WTC11 (cell line): Measurements from ENCODE around the gene PIK3IP1. TPM values are rescaled to one million over a fixed set of nuclear protein-coding genes. Genes with fewer than 3 reads are reported as not detected.

Experiments used
- ATAC-seq: fragments of 200-7000 bp; cut with Tn5 transposase; 2 replicates; pipeline ENCODE4 v1.10.0; 2021; ENCODE audit warnings: mild to moderate bottlenecking, moderate library complexity
- CTCF ChIA-PET: fragments of 300-600 bp; sonication (Branson Sonifier 250); formaldehyde crosslinking; loops from one replicate; lab custom pipeline; 2021; ENCODE audit warnings: antibody characterized with exemption; lab: Charles Lee
- POLR2A ChIA-PET: fragments of 350-600 bp; sonication (Branson Sonifier 250); formaldehyde crosslinking; loops from one replicate; lab custom pipeline; 2021; ENCODE audit warnings: antibody characterized with exemption; lab: Charles Lee
- DNase-seq: peaks from one replicate; pipeline ENCODE4 v3.0.0; 2021; ENCODE audit warnings: low spot score
- H3K27ac Mint-ChIP-seq: 2 replicates; pipeline ENCODE4 v1.8.0; 2021; ENCODE audit warnings: mixed read lengths
- H3K27me3 Mint-ChIP-seq: 2 replicates; pipeline ENCODE4 v1.8.0; 2021; ENCODE audit warnings: low read depth, mild to moderate bottlenecking, moderate library complexity, mixed read lengths
- H3K36me3 Mint-ChIP-seq: 2 replicates; pipeline ENCODE4 v1.8.0; 2021; ENCODE audit warnings: mixed read lengths
- H3K4me1 Mint-ChIP-seq: 2 replicates; pipeline ENCODE4 v1.8.0; 2022; ENCODE audit warnings: mixed read lengths
- H3K4me3 Mint-ChIP-seq: 2 replicates; pipeline ENCODE4 v1.8.0; 2021; ENCODE audit warnings: mild to moderate bottlenecking, moderate library complexity, mixed read lengths
- H3K9me3 Mint-ChIP-seq: 2 replicates; pipeline ENCODE4 v1.8.0; 2021; ENCODE audit warnings: mixed read lengths
- ATF1 ChIP-seq: sonication (generic); formaldehyde crosslinking; IDR thresholded peaks from 2 replicates; pipeline ENCODE4 v1.8.1; 2023; ENCODE audit warnings: mild to moderate bottlenecking, moderate library complexity, missing genetic modification reagents
- E2F1 ChIP-seq: sonication (generic); formaldehyde crosslinking; IDR thresholded peaks from 2 replicates; pipeline ENCODE4 v1.8.0; 2022; ENCODE audit warnings: mild to moderate bottlenecking, missing genetic modification reagents
- FOXP4 ChIP-seq: sonication (generic); formaldehyde crosslinking; IDR thresholded peaks from 2 replicates; pipeline ENCODE4 v1.8.0; 2022; ENCODE audit warnings: mild to moderate bottlenecking, missing genetic modification reagents
- GTF2I ChIP-seq: fragments of 250-450 bp; sonication (Bioruptor Pico); conservative IDR thresholded peaks from 2 replicates; pipeline ENCODE4 v1.4.0; 2021; ENCODE audit warnings: mild to moderate bottlenecking
- TEAD4 ChIP-seq: sonication (generic); formaldehyde crosslinking; IDR thresholded peaks from 2 replicates; pipeline ENCODE4 v1.8.0; 2022; ENCODE audit warnings: mild to moderate bottlenecking, missing genetic modification reagents
- USF2 ChIP-seq: sonication (generic); formaldehyde crosslinking; IDR thresholded peaks from 2 replicates; pipeline ENCODE4 v1.8.1; 2023; ENCODE audit warnings: mild to moderate bottlenecking, missing genetic modification reagents, moderate library complexity
- ZNF121 ChIP-seq: sonication (generic); formaldehyde crosslinking; IDR thresholded peaks from 2 replicates; pipeline ENCODE4 v1.8.0; 2023; ENCODE audit warnings: missing genetic modification reagents
- ZNF281 ChIP-seq: sonication (generic); formaldehyde crosslinking; IDR thresholded peaks from 2 replicates; pipeline ENCODE4 v1.8.0; 2023; ENCODE audit warnings: mild to moderate bottlenecking, missing genetic modification reagents
- ZNF532 ChIP-seq: fragments of 250-450 bp; sonication (Bioruptor Pico); IDR thresholded peaks from 2 replicates; pipeline ENCODE4 v1.9.0; 2021; ENCODE audit warnings: mild to moderate bottlenecking, borderline replicate concordance
- total RNA-seq: library from RNA; stranded (reverse); gene quantifications from 3 replicates; pipeline ENCODE4 v1.2.3, GENCODE V29; 2021

Gene PIK3IP1
- total RNA-seq, 1 experiment from 2014 or later, result 2.0 TPM

GRCh38 chr22:31279821-31280505 is 12.3 kb downstream of the PIK3IP1 start:
- no peak overlapping the region for H3K4me3 Mint-ChIP-seq
- no peak for ATAC-seq
- H3K36me3 Mint-ChIP-seq, result peaks cover 12% of the 10 kb centered on the region
- no peak for TF ChIP-seq TEAD4 (CRISPR knock-in tag)
- TF ChIP-seq, all 79 proteins: peak for 0
- no peak for DNase-seq
- POLR2A ChIA-PET, result no interaction called here
- no peak overlapping the region for H3K27ac Mint-ChIP-seq
- H3K4me1 Mint-ChIP-seq, result peaks cover 11% of the 10 kb centered on the region
- no peaks in the 10 kb centered on the region for H3K27me3 Mint-ChIP-seq
- H3K9me3 Mint-ChIP-seq, result no peaks in the 10 kb centered on the region
- CTCF ChIA-PET, result interaction anchor here (0.9 to 7.3 kb wide), 2 partner anchors 9 to 33 kb away, joined by 4 to 57 read pairs; no protein-coding TSS in a partner anchor

- Mint-ChIP-seq H3K4me3 (no peak overlapping the region), H3K4me1 (peaks cover 4% of the 10 kb centered on the region; the same call in 1 of the 2 replicates), H3K27ac (no peak overlapping the region), H3K9me3 (no peaks in the 10 kb centered on the region), H3K27me3 (no peaks in the 10 kb centered on the region), H3K36me3 (peaks cover 19% of the 10 kb centered on the region)
- no peak for DNase-seq
- POLR2A ChIA-PET, result no interaction called here
- TF ChIP-seq USF2 (no peak), FOXP4 (CRISPR knock-in tag) (no peak), ZNF532 (no peak), ZNF121 (CRISPR knock-in tag) (no peak), ATF1 (CRISPR knock-in tag) (no peak), GTF2I (no peak), E2F1 (CRISPR knock-in tag) (no peak), ZNF281 (CRISPR knock-in tag) (no peak)
- CTCF ChIA-PET, result interaction anchor here (0.9 kb wide), 1 partner anchor 34 kb away, joined by 4 read pairs; no protein-coding TSS in a partner anchor
- ATAC-seq, result no peak
Measured at GRCh38 chr22:31279327-31279669, 13.0 kb downstream of the PIK3IP1 start.
